SIG-M5 treated with dmso at 0.1 percent for 504 hours (cell line): Measurements from ENCODE around the gene ATOH8.
A peak's percentile ranks its signal among the peaks of the same experiment; 100 is the strongest.
"Not testable (repeated sequence)": the region's sequence is repeated elsewhere in the genome, so short reads cannot be mapped to it uniquely, and the experiment has no call there.

Source experiments
- DNase-seq: peaks from one replicate; lab custom pipeline; 2025; ENCODE audit not compliant: unreplicated experiment; lab: John Stamatoyannopoulos, UW

The ATOH8 gene

GRCh38 chr2:85823951-85824350 lies 70.2 kb downstream of the ATOH8 start:
- DNase-seq = no peak

DNA sequence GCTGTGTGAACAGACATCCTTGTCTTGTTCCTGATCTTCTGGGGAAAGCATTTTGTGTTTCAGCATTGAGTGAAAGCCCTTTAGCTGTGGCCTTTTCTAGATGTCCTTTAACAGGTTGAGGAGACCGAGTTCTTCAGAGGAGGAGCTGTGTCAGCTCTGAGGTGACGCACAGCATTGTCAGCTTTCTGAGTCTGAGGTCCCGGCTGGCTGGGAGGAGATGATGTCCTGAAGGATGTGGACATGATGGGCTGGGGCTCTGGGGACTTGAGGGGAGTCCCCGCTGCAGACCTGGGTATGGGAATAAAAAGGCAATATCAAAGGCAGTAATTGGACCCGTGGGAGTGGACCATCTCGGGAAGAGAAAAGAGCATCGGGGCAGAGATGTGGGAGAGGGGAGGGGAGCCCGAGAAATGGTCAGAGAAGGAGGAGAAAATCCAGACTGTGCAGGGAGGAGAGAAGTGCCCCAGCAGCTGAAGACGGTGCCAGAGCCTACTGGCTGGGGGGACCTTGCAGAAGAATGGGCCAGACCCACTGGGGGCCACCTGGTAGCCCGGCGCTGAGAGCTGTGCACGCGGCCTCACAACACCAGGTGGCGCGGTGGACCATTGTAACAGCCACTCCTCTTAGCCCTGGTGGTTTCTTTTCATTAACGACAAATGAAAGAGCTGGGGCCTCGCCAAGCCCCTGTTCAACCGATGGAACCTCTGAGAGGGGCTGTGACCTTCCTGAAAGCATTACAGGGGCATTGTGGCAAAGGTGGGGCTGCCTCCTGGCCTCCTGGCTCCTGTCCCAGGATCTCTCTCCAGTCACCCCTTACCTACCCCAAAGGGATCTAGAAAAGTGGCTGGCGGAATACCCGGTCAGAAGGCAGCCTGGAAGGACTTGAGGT lies 73.4 kb downstream of the ATOH8 start:
- peak; percentile 76 for DNase-seq

- DNase-seq = no peak
These were observed 74.2 kb downstream of the ATOH8 start for GRCh38 chr2:85827879-85828569.

DNA sequence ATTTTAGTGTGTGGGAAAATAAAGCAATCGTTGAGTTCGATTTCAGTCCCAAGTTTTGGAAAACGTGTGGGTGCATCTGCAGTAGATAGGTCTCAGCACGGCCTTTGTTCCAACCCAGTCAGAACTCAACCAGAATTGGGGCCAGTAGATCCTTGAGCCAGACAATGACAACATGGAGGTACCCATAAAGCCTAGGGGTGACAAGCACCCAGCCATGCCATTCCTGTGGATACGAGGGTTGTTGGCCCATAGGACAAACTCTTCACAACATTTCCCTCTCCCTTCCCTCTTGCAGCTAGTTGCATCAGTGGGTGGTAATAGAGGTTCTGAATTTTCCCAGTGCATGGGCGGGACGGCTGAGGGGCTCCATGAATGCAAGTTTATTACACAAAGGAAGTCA lies 74.9 kb downstream of the ATOH8 start:
- no peak for DNase-seq

DNA sequence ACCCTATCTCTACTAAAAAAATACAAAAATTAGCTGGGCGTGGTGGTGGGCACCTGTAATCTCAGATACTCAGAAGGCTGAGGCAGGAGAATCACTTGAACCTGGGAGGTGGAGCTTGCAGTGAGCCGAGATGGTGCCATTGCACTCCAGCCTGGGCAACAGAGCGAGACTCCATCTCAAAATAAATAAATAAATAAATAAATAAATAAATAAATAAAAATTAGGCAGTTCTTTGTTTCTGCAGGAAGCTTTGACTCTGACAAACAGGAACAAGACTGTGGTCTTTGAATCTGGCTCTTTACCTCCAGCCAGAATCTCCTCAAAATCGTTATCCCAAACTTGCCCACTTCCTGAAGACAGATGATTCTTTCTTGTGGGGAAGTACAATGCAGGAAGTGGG lies 75.6 kb downstream of the ATOH8 start:
- DNase-seq = not testable (repeated sequence)

DNA sequence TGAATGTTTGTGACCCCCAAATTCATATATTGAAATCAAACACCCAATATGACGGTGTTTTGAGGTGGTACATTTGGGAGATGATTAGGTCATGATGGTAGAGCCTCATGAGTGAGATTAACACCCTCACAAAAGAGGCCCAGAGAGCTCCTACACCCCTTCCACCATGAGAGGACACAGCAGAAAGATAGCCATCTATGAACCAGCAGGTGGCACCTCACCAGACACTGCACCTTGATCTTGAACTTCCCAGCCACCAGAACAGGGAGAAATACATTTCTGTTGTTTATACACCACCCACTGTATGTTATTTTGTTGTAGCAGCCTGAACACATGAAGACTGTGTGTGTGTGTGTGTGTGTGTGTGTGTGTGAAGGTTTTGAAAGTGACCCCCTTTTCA lies 76.9 kb downstream of the ATOH8 start:
- DNase-seq = no peak

DNA sequence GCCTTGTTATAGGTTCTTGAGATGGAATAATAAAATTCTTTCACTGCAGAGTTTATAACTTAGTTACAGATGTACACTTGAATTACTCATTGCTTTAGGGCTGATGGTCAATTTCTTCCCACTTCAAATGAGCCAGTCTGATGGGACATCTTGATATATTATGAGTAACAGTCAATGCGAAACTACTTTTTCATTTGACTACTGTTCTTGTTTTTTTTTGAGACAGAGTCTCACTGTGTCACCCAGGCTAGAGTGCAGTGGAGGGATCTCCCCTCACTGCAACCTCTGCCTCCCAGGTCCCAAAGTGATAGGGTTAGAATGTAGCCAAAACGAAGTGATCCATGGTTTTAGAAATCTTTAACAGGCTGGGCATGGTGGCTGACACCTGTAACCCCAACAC lies 77.9 kb downstream of the ATOH8 start:
- DNase-seq = no peak

- no peak for DNase-seq
These were observed 80.7 kb downstream of the ATOH8 start for GRCh38 chr2:85834466-85834865.
